GM21360 (cell line): Measurements from ENCODE around the gene CD177.
"Not testable (repeated sequence)": the region's sequence is repeated elsewhere in the genome, so short reads cannot be mapped to it uniquely, and the experiment has no call there.

ENCODE experiments used
- ATAC-seq: cut with Tn5 transposase; IDR thresholded peaks from one replicate; pipeline ENCODE4 v1.9.1; 2021; ENCODE audit warnings: mild to moderate bottlenecking, moderate library complexity; ENCODE audit not compliant: unreplicated experiment

The CD177 gene

GRCh38 chr19:43331435-43332010 lies 22.0 kb upstream of the CD177 start:
- no peak for ATAC-seq

- ATAC-seq = no peak
These were observed 21.2 kb upstream of the CD177 start for GRCh38 chr19:43332058-43332922.

- not testable (repeated sequence) for ATAC-seq
These were observed 17.0 kb upstream of the CD177 start for GRCh38 chr19:43336508-43336907.

- ATAC-seq = no peak
These were observed 15.7 kb upstream of the CD177 start for GRCh38 chr19:43337737-43338136.

- ATAC-seq = no peak
These were observed 15.0 kb upstream of the CD177 start for GRCh38 chr19:43338530-43338929.

- not testable (repeated sequence) for ATAC-seq
These were observed 14.1 kb upstream of the CD177 start for GRCh38 chr19:43339243-43339930.

- ATAC-seq = not testable (repeated sequence)
These were observed 13.4 kb upstream of the CD177 start for GRCh38 chr19:43340101-43340500.

- not testable (repeated sequence) for ATAC-seq
These were observed 12.4 kb upstream of the CD177 start for GRCh38 chr19:43341098-43341497.

- ATAC-seq = not testable (repeated sequence)
These were observed 11.4 kb upstream of the CD177 start for GRCh38 chr19:43342104-43342503.

GRCh38 chr19:43344347-43344925 lies 9.1 kb upstream of the CD177 start:
- not testable (repeated sequence) for ATAC-seq

GRCh38 chr19:43349813-43350212 lies 3.7 kb upstream of the CD177 start:
- not testable (repeated sequence) for ATAC-seq

GRCh38 chr19:43351998-43352746 lies 1.3 kb upstream of the CD177 start:
- no peak for ATAC-seq

GRCh38 chr19:43354305-43354627 lies 780 bp downstream of the CD177 start:
- ATAC-seq = no peak

- ATAC-seq = not testable (repeated sequence)
These were observed 3.3 kb downstream of the CD177 start for GRCh38 chr19:43356749-43357148.

- no peak for ATAC-seq
These were observed 8.7 kb downstream of the CD177 start for GRCh38 chr19:43362179-43362578.

GRCh38 chr19:43362745-43363144 lies 9.3 kb downstream of the CD177 start:
- no peak for ATAC-seq

GRCh38 chr19:43365677-43366076 lies 12.2 kb downstream of the CD177 start:
- ATAC-seq = not testable (repeated sequence)

- ATAC-seq = no peak
These were observed 14.3 kb downstream of the CD177 start for GRCh38 chr19:43367822-43368221.

GRCh38 chr19:43368897-43369296 lies 15.4 kb downstream of the CD177 start:
- ATAC-seq = not testable (repeated sequence)

- no peak for ATAC-seq
These were observed 18.4 kb downstream of the CD177 start for GRCh38 chr19:43371909-43372308.

GRCh38 chr19:43372462-43372861 lies 19.0 kb downstream of the CD177 start:
- ATAC-seq = no peak
